Thoracic aorta (tissue), 2 donors: ENCODE data around the gene MSI2. TPM values are rescaled to one million over a fixed set of nuclear protein-coding genes. Genes with fewer than 3 reads are reported as not detected.

Experiments used
- ATAC-seq: fragments of 150-250 bp; one replicate; pipeline ENCODE4 v1.8.0; 2017; ENCODE audit warnings: low read depth; ENCODE audit not compliant: insufficient number of reproducible peaks, low FRiP score
- DNase-seq: peaks from one replicate; pipeline ENCODE4 v3.0.0-alpha.2; 2020; ENCODE audit warnings: low spot score
- H3K27ac ChIP-seq, 2 donors: fragments of 200-600 bp; sonication (generic); 1 replicate in 1 of 2; 2 replicates in 1 of 2; pipeline ENCODE4 v1.5.1; 2016; ENCODE audit warnings: mild to moderate bottlenecking in 2 of 2, moderate library complexity in 2 of 2
- H3K27me3 ChIP-seq: fragments of 200-600 bp; sonication (generic); replicated peaks from 2 replicates; pipeline ENCODE4 v1.6.0; 2016; ENCODE audit warnings: mild to moderate bottlenecking; ENCODE audit not compliant: insufficient read depth
- H3K36me3 ChIP-seq: fragments of 200-600 bp; sonication (generic); one replicate; pipeline ENCODE4 v1.5.1; 2016
- H3K4me1 ChIP-seq, 2 donors: fragments of 200-600 bp; sonication (generic); 1 replicate in 1 of 2; 2 replicates in 1 of 2; pipeline versions ENCODE4 v1.5.1 to v1.6.0; 2016; ENCODE audit warnings: low read depth in 2 of 2, mild to moderate bottlenecking in 1 of 2; ENCODE audit not compliant: control insufficient read depth in 1 of 2
- H3K4me3 ChIP-seq: fragments of 200-600 bp; sonication (generic); 2 replicates; pipeline ENCODE4 v1.5.1; 2016; ENCODE audit warnings: mild to moderate bottlenecking
- H3K9me3 ChIP-seq: fragments of 200-600 bp; sonication (generic); 2 replicates; pipeline ENCODE4 v1.5.1; 2016
- total RNA-seq, 2 donors: library from RNA; depleted of rRNA; stranded (reverse); fragments of >200 nt; gene quantifications; one replicate each; pipeline versions ENCODE4 v1.1.0 to v1.2.3, GENCODE V29; 2016
- TF ChIP-seq, protein P1 (sequence below): fragments of 200-600 bp; sonication (generic); IDR thresholded peaks from one replicate; pipeline ENCODE4 v1.5.1; 2019; ENCODE audit warnings: antibody characterized with exemption

The MSI2 gene
- total RNA-seq, 2 donors from 2014 or later: 32.1 to 46.2 TPM

DNA sequence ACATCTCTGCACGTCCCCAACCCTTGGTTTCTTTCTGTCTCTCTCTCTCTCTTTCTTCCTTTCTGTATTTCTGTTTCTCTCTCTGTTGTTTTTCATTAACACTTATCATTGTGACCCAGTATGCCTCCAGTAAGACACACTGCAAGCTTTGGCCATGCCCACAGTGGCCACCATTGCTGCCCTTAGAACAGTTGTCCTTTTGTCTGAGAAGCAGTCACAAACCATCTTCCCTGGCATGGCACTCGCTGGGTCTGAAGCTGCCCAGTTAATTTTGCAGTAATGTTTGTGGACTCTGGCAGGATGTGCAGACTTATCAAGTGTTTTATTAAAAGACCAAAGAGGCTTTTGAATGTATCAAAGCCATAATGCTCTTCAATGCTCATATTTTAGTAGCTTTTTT is 146.9 kb downstream of the MSI2 start:
- no peak for DNase-seq
- H3K27ac ChIP-seq: no peak overlapping the region
- ATAC-seq: no peak
- no peak overlapping the region for H3K4me3 ChIP-seq
- peaks cover 0 to 24% of the 10 kb centered on the region in 2 donors for H3K4me1 ChIP-seq
- TF ChIP-seq, protein P1, sequence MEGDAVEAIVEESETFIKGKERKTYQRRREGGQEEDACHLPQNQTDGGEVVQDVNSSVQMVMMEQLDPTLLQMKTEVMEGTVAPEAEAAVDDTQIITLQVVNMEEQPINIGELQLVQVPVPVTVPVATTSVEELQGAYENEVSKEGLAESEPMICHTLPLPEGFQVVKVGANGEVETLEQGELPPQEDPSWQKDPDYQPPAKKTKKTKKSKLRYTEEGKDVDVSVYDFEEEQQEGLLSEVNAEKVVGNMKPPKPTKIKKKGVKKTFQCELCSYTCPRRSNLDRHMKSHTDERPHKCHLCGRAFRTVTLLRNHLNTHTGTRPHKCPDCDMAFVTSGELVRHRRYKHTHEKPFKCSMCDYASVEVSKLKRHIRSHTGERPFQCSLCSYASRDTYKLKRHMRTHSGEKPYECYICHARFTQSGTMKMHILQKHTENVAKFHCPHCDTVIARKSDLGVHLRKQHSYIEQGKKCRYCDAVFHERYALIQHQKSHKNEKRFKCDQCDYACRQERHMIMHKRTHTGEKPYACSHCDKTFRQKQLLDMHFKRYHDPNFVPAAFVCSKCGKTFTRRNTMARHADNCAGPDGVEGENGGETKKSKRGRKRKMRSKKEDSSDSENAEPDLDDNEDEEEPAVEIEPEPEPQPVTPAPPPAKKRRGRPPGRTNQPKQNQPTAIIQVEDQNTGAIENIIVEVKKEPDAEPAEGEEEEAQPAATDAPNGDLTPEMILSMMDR: no peak
- no peaks in the 10 kb centered on the region for H3K9me3 ChIP-seq
- H3K36me3 ChIP-seq: no peaks in the 10 kb centered on the region
- no peaks in the 10 kb centered on the region for H3K27me3 ChIP-seq

DNA sequence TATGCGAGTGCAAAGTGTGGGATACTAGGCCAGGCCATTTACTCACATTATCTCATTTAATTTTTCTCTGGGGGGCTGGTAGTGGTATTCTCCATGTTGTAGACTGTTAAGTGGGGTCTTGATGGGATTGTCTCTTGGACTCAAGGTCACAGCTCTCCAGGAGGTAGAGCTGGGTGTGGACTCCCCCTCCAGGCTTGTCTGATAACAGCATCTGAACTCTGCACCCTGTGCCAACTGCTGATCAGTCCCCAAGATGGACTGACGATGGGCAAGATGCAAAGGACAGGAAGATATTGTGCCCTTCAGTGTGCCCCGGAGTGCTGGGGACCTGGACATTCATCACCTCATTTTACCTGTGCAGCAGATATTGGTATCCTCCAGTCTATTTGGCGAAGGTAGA is 147.8 kb downstream of the MSI2 start:
- TF ChIP-seq, protein P1: no peak
- Histone ChIP-seq H3K36me3 (no peaks in the 10 kb centered on the region), H3K4me1 (peaks cover 0 to 24% of the 10 kb centered on the region in 2 donors), H3K27me3 (no peaks in the 10 kb centered on the region), H3K4me3 (no peak overlapping the region), H3K27ac (no peak overlapping the region), H3K9me3 (no peaks in the 10 kb centered on the region)
- ATAC-seq (no peak), DNase-seq (no peak)

DNA sequence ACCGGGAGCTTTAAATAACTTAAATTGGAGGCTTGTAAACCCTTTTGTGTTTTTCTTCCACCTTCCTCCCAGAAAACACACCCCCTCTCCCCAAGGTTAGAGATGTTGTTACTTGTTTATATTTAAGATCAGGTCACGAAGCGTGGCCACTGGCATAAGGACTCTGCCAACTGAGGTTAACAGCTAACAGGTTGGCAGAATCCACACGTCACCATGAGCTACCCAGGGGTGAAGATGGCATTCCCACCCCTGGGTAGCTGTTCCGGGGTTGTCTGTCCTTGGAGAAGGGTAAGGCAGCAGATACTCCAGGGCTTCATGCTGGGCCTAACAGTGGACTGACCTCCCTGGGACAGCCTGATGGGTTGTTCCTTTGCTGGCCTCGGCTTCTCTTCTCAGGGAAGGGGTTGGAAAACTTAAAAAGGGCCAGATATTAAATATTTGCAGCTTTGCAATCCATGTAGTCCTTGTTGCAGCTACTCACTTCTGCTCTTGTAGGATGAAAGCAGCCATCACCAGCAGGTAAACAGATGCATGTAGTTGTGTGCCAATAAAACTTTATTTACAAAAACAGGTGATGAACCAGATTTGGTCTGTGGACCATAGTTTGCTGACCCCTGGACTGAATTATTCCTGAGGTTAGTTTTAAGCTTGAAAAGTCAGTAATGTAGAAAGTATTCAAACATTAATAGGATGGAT is 148.6 kb downstream of the MSI2 start:
- Histone ChIP-seq H3K4me3 (no peak overlapping the region), H3K4me1 (peaks cover 0 to 24% of the 10 kb centered on the region in 2 donors), H3K36me3 (no peaks in the 10 kb centered on the region), H3K27me3 (no peaks in the 10 kb centered on the region), H3K9me3 (no peaks in the 10 kb centered on the region), H3K27ac (no peak overlapping the region)
- ATAC-seq (no peak), DNase-seq (no peak)
- TF ChIP-seq, protein P1: no peak

DNA sequence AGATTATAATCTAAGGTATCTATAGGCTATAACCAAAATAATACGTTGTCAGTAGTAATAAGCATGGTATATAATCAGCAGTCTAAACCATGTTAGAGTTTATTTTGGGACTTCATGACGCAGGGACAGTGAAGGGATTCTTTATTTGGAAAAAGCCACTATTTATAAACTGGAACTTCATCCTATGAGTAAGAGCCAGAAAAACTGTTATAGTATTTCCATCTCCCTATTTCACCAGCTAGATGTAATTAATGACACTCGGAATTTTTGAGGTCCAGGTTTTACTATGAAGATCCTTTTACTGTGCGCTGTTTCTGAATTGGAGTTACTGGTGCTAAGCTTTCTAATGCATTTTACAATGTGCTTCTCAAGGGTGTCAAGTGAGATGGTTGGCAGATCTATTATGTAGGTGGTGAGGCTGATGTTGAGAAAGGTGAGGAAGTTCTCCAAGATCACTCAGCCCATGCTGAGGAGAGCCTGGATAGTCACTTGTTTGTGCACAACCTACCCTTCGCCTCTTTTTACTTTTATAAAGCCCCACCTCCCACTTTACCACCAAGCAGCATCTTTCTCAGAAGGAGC is 149.3 kb downstream of the MSI2 start:
- TF ChIP-seq, protein P1: no peak
- Histone ChIP-seq H3K27ac (no peak overlapping the region), H3K36me3 (no peaks in the 10 kb centered on the region), H3K4me3 (no peak overlapping the region), H3K27me3 (no peaks in the 10 kb centered on the region), H3K4me1 (peaks cover 0 to 24% of the 10 kb centered on the region in 2 donors), H3K9me3 (no peaks in the 10 kb centered on the region)
- DNase-seq (no peak), ATAC-seq (no peak)

DNA sequence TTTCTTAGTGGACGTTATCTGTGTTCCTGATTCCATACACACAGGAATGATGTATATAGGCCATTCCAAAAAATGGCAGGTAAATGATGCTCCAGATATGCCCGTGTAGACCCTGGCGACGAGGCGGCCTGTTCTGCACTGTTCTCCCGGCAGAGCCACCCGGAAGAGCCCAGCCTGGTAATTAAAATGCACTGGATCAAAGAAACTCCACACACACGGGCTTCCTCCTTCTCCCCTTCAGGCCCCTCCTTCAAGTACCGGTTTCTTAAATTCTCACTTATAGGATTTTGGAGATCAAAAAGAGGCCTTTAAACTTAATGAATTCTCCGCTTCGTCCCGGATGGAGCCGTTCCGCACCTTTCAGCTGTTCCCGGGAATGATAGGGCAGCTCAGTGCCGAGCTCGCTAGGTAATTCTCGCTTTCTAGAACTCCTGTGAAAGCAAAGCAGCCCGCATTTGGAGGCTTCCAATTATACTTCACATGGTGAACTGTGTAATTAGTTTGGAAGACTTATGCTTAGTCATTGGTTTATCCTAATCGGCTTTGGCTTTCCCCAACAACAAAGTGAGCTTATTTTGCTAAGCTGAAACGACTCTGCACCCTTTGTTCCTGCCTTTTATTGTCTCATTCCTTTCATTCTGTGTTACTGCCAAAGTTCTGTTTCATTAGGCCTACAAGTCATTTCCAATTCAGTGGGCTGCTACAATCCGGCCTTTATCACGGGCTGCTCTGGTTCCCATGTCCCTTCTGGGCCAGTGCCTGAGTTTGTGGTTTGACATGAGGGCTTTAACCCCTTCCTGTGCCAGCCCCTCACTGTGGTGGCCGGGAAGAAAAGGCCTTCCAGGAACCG is 150.0 kb downstream of the MSI2 start:
- TF ChIP-seq, protein P1: no peak
- no peak for DNase-seq
- Histone ChIP-seq H3K9me3 (no peaks in the 10 kb centered on the region), H3K27ac (peak overlapping the region in 1 of 2 donors; percentile 41), H3K27me3 (no peaks in the 10 kb centered on the region), H3K4me1 (peaks cover 0 to 24% of the 10 kb centered on the region in 2 donors), H3K36me3 (no peaks in the 10 kb centered on the region), H3K4me3 (no peak overlapping the region)
- ATAC-seq: no peak
